ENCODE data around the gene CPA2.
"Not testable (repeated sequence)": the region's sequence is repeated elsewhere in the genome, so short reads cannot be mapped to it uniquely, and the experiment has no call there.

CPA2 gene

GRCh38 chr7:130266258-130266960 is at the start of gene CPA2:
Gene CPA2 (plus strand): TSS chr7:130266863. CDS start chr7:130266882, 19 bp downstream.
- no peak for DNase-seq (ENCODE audit: low read depth)
- no peak for TF ChIP-seq CTCF (conservative IDR thresholded peaks at IDR 0.05; ENCODE audit: control insufficient read depth, insufficient read depth, low read depth, low read length)
- H3K4me3 ChIP-seq (ENCODE audit: control insufficient read depth, low read depth, low read length): no peak within 1 kb of the TSS

- H3K4me3 ChIP-seq (ENCODE audit: control insufficient read depth, low read depth, low read length): no peak overlapping the region
- TF ChIP-seq CTCF (conservative IDR thresholded peaks at IDR 0.05; ENCODE audit: control insufficient read depth, insufficient read depth, low read depth, low read length): no peak
- DNase-seq (ENCODE audit: low read depth): no peak
These were observed 47.6 kb upstream of the CPA2 start for GRCh38 chr7:130218806-130219620.

- no peak overlapping the region for H3K4me3 ChIP-seq (ENCODE audit: control insufficient read depth, low read depth, low read length)
- TF ChIP-seq CTCF (conservative IDR thresholded peaks at IDR 0.05; ENCODE audit: control insufficient read depth, insufficient read depth, low read depth, low read length): no peak
- no peak for DNase-seq (ENCODE audit: low read depth)
These were observed 46.8 kb upstream of the CPA2 start for GRCh38 chr7:130219871-130220270.

GRCh38 chr7:130221746-130222145 is 44.9 kb upstream of the CPA2 start:
- no peak for TF ChIP-seq CTCF (conservative IDR thresholded peaks at IDR 0.05; ENCODE audit: control insufficient read depth, insufficient read depth, low read depth, low read length)
- DNase-seq (ENCODE audit: low read depth): no peak
- H3K4me3 ChIP-seq (ENCODE audit: control insufficient read depth, low read depth, low read length): no peak overlapping the region

GRCh38 chr7:130223646-130224045 is 43.0 kb upstream of the CPA2 start:
- H3K4me3 ChIP-seq (ENCODE audit: control insufficient read depth, low read depth, low read length): no peak overlapping the region
- no peak for DNase-seq (ENCODE audit: low read depth)
- no peak for TF ChIP-seq CTCF (conservative IDR thresholded peaks at IDR 0.05; ENCODE audit: control insufficient read depth, insufficient read depth, low read depth, low read length)

GRCh38 chr7:130224210-130224609 is 42.5 kb upstream of the CPA2 start:
- H3K4me3 ChIP-seq (ENCODE audit: control insufficient read depth, low read depth, low read length): no peak overlapping the region
- TF ChIP-seq CTCF (conservative IDR thresholded peaks at IDR 0.05; ENCODE audit: control insufficient read depth, insufficient read depth, low read depth, low read length): no peak
- DNase-seq (ENCODE audit: low read depth): no peak

- not testable (repeated sequence) for H3K4me3 ChIP-seq (ENCODE audit: control insufficient read depth, low read depth, low read length)
- peak; percentile 86 for DNase-seq (ENCODE audit: low read depth)
These were observed 41.7 kb upstream of the CPA2 start for GRCh38 chr7:130224923-130225322.

All from fibroblast of mammary gland (primary cell).